ENCODE measurements around the gene CNBD2.
"Not testable (repeated sequence)": the region's sequence is repeated elsewhere in the genome, so short reads cannot be mapped to it uniquely, and the experiment has no call there.

DNA sequence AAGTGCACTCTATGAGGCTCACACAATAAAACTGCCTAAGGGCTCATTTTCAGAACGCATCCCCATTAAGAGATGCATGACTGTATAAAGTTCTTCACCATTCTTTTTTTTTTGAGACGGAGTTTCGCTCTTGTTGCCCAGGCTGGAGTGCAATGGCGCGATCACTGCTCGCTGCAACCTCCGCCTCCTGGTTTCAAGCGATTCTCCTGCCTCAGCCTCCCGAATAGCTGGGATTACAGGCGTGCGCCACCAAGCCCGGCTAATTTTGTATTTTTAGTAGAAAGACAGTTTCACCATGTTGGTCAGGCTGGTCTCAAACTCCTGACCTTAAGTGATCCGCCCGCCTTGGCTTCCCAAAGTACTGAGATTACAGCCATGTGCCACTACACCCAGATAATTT, 16.3 kb upstream of the CNBD2 start:
- TF ChIP-seq, protein P1, sequence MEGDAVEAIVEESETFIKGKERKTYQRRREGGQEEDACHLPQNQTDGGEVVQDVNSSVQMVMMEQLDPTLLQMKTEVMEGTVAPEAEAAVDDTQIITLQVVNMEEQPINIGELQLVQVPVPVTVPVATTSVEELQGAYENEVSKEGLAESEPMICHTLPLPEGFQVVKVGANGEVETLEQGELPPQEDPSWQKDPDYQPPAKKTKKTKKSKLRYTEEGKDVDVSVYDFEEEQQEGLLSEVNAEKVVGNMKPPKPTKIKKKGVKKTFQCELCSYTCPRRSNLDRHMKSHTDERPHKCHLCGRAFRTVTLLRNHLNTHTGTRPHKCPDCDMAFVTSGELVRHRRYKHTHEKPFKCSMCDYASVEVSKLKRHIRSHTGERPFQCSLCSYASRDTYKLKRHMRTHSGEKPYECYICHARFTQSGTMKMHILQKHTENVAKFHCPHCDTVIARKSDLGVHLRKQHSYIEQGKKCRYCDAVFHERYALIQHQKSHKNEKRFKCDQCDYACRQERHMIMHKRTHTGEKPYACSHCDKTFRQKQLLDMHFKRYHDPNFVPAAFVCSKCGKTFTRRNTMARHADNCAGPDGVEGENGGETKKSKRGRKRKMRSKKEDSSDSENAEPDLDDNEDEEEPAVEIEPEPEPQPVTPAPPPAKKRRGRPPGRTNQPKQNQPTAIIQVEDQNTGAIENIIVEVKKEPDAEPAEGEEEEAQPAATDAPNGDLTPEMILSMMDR (IDR thresholded peaks at IDR 0.05), result not testable (repeated sequence)
- TF ChIP-seq POLR2A (IDR thresholded peaks at IDR 0.05), result not testable (repeated sequence)
